NCI-H345 treated with DMSO at 0.1 percent for 48 hours (cell line): Measurements from ENCODE around the gene EMC7.
"Not testable (repeated sequence)": the region's sequence is repeated elsewhere in the genome, so short reads cannot be mapped to it uniquely, and the experiment has no call there.

Experiments used
- DNase-seq: peaks from one replicate; lab custom pipeline; 2025; ENCODE audit not compliant: unreplicated experiment; lab: John Stamatoyannopoulos, UW

Gene EMC7

DNA sequence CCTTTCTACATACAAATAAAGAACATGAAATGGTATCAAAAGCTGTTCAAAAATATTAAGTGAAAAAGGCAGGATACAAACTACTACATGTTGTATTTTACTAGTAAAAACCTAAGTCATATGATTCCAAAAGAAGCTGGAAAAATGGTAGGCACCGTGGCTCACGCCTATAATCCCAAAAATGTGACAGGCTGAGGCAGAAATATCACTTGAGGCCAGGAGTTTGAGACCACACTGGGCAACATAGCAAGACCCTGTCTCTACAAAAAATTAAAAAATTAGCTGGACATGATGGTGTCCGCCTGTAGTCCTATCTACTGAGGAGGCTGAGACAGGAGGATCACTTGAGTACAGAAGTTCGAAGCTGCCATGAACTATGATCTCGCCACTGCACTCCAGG is 1.7 kb downstream of the EMC7 start:
- DNase-seq, result no peak

DNA sequence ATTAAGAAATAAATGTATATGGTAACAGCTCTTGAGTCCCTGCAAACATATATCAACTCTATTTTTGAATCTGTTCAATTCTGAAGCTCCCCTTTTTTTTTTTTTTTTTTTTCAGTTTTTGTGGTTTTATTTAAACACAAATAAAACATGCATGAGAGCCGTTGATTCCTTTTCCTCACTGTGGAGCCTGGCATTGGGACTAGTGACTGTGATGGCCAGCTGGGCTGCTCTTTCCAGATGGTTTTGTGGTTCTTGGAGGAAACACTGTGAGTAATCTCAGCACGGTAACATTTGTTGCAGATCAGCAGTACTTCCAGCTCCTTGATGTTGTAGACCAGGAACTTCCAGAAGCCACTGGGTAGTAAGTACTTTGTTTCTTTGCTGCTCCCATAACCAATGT is 15.9 kb downstream of the EMC7 start:
- no peak for DNase-seq

DNA sequence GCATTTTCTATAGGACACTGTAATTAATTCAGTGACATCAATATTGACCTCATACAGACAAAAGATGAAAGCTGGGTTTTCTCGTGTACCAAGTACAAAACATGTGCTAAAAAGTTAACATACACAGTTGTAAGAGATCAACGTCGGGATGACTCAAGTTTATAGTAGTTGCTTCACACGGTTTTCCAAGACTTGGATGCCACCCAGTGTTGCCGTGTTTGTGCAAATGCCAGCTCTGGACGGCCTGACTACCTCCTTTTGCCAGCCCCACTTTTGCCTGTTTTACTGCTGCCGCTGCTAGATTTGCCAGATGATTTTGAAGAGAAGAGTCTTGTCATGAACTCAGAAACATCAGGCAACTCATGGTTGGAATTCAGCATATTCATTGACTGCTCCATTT is 17.6 kb downstream of the EMC7 start:
- no peak for DNase-seq

GRCh38 chr15:34079904-34080303 is 21.8 kb downstream of the EMC7 start:
- no peak for DNase-seq

- DNase-seq, result no peak
These were observed 22.8 kb downstream of the EMC7 start for GRCh38 chr15:34078900-34079299.

DNA sequence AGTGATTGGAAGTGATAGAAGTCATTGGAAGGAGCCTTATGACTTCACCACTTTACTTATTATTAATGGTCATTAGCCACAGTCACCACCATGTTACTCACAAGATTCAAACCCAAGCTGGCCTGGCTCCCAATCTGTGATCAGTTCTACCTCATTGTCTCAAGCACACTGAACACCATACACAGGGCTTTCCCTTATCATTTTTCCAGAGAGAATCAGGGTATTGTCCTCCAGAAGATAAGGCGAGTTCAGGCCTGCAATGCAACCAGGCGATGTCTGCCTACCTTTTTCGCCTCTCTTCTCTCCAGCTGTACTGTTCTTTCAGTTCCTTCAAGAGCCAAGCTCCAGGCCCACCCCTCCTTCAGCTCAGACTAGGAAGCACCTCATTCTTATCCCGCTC is 24.9 kb downstream of the EMC7 start:
- DNase-seq, result no peak

GRCh38 chr15:34070003-34070402 is 31.7 kb downstream of the EMC7 start:
- no peak for DNase-seq

- DNase-seq, result no peak
These were observed 35.7 kb downstream of the EMC7 start for GRCh38 chr15:34065941-34066340.

- DNase-seq, result no peak
These were observed 36.4 kb downstream of the EMC7 start for GRCh38 chr15:34065261-34065660.

- no peak for DNase-seq
These were observed 37.2 kb downstream of the EMC7 start for GRCh38 chr15:34064438-34064837.

DNA sequence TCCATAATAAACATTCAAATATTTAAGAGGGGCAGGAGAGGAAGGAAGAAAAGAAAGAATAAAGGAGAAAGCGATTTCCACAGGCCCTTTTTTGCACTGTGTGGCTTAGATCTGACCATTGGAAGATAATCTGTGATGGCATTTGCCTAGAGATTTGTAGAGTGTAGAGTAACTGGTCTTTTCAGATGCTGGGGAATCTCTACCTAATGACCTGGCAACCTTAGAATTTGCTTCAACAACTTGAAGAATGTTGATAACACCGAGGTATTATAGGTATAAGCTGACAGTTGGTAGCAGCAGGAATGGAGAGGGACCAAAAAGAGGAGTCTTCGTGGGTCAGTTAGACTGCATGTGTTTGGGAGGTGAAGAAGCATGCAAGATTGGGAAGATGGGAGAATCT is 41.7 kb downstream of the EMC7 start:
- no peak for DNase-seq

GRCh38 chr15:34059476-34059875 is 42.2 kb downstream of the EMC7 start:
- no peak for DNase-seq

DNA sequence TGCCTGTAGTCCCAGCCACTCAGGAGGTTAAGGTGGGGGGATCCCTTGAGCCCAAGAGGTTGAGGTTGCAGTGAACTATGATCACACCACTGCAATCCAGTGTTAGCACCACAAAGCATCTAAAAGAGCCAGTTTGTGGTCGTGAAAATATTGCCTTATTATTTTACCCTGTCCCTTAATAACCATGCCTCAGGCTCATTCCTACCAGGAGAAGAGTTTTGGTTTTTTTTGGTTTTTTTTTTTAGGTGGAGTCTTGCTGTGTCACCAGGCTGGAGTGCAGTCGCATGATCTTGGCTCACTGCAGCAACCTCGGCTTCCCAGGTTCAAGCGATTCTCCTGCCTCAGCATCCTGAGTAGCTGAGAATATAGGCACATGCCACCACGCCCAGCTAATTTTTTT is 44.8 kb downstream of the EMC7 start:
- no peak for DNase-seq

DNA sequence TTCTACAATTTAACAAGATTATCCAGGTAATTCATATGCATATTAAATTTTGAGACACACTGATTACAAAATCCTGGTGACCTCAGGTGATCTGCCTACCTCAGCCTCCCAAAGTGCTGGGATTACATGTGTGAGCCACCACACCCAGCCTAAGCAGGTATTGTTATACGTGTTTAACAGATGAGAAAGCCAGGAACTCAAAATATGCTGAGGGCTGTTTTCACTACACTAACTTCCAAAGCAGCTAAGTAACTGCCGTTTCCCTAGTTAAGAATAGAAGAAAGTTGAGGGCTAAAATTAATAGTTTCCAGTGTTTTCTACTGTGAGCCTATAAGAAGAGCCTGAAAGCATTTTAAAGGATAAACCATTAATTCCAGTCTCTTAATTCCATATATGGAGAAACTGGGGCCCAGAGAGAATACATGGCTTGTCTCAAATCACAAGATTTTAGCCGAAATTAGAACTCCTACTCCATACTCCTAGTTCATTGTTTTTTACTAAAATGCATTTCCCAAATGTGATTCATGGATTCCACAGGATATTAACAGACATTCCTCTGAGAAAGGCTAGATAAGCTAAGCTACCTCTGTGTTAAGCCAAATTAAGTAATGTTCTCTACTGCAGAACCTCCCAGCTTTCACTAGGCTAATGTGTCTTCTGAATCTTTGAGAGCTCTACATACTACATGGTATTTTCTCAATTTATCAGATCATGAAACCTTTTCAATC is 45.6 kb downstream of the EMC7 start:
- DNase-seq, result no peak

GRCh38 chr15:34054081-34054707 is 47.5 kb downstream of the EMC7 start:
- no peak for DNase-seq

DNA sequence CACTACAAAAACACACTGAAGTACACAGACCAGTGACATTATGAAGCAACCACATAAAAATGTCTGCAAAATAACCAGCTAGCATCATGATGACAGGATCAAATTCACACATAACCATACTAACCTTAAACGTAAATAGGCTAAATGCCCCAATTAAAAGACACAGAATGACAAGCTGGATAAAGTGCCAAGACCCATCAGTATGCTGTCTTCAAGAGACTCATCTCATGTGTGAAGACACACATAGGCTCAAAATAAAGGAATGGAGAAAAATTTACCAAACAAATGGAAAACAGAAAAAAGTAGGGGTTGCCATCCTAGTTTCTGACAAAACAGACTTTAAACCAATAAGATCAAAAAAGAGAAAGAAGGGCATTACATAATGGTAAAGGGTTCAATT is 51.3 kb downstream of the EMC7 start:
- DNase-seq, result not testable (repeated sequence)

DNA sequence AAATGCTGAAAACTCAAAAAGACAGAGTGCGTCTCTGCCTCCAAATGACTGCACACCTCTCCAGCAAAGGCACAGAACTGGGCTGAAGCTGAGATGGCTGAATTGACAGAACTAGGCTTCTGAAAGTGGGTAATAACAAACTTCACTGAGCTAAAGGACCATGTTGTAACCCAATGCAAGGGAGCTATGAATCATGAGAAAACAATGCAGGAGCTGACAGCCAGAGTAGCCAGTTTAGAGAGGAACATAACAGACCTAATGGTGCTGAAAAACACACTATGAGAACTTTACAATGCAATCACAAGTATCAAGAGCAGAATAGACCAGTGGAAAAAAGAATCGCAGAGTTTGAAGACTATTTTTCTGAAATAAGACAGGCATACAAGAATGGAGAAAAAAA is 52.5 kb downstream of the EMC7 start:
- DNase-seq, result no peak

DNA sequence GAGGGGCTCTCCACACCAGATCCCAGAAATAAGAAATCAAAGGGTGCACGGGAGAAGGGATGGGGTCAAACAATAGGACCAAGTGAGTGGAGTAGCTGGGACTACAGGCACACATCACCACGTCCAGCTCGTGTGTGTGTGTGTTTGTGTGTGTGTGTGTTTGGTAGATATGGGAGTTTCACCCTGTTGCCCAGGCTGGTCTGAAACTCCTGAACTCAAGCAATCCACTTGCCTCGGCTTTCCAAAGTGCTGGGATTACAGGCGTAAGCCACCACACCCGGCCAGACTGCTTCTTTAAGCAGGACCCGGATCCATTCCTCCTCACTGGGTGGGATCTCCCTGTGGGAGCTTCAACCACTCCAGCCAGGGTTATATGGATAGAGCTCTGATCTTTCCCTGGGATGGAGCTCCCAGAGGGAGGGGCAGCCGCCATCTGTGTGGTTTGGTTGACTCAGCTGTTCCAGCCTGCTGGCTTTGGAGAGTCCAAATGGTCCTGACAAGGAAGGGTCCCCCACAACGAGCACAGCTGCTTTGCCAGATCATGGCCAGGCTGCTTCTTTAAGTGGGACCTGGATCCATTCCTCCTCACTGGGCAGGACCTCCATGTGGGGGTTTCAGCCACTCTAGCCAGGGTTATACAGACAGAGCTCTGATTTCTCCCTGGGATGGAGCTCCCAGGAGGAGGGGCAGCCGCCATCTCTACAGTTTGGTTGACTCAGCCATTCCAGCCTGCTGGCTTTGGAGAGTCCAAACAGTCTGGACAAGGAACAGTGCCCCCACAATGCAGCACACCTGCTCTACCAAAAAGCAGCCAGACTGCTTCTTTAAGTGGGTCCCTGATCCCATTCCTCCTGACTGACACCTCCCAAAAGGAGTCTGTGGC is 53.5 kb downstream of the EMC7 start:
- DNase-seq, result no peak

DNA sequence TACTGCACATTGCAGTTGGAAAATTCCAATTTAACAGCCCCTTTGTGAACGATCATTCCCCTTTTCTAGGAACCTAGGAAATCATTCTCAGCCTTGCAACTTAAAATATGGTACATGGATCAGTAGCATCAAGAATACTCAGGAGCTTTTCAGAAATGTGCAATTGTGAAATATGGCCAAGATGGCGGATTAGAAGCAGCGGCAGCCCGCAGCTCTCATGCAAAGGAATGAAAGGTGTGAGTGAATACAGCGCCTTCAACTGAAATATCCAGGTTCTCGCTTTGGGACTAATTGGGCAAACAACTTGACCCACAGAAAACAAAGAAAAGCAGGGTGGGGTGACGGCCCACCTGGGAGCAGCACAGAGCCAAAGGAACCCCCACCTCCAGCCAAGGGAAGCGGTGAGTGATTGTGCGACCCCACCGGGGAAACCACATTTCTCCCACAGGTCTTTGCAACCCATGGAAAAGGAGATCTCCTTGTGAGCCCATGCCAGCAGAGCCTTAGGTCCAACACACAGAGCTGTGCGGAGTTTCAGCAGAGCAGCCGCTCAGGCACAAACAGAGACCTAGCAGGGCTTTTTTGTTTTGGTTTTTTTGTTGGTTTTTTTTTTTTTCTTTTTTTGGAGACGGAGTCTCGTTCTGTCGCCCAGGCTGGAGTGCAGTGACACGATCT is 55.1 kb downstream of the EMC7 start:
- no peak for DNase-seq

DNA sequence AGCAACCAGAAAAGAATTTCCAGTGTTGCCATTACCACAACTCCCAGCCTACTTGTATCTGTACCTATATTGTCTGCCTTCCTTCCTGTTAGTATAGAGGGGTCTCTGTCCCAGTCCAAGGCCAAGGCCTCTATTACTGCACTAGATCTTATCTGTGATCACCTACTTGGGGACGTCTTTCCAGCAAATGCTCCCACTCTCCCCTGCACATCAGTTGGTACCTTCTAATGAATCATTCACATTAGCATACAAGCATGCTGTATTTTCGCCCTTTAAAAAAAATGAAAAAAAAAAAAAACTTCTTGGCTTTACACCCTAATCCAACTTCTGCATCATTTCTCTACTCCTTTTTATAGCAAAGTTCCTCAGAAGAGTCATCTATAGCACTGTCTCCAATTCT is 57.8 kb downstream of the EMC7 start:
- no peak for DNase-seq

- DNase-seq, result no peak
These were observed 58.3 kb downstream of the EMC7 start for GRCh38 chr15:34043391-34043790.

DNA sequence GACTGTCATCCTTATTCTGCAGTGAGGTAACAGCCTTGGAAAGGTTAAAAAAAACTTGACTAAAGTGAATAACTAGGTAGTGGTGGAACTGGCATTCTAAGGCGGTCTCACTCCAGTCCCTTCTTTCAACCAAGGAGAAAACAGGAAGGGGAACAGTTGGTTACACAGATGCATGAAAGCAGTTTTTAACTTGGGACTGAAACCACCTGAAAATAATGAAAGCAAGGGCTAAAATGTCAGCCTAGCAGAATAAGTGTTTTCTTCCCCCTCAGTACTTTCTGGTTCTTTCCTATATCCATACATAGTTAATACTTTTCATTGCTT is 61.9 kb downstream of the EMC7 start:
- no peak for DNase-seq
